NCI-H187 (cell line): Measurements from ENCODE around the gene KLHL10.
A peak's percentile ranks its signal among the peaks of the same experiment; 100 is the strongest.

ENCODE experiments used
- DNase-seq, 2 experiments: peaks; one replicate each; lab custom pipeline; 2025; lab: John Stamatoyannopoulos, UW

The KLHL10 gene

GRCh38 chr17:41837761-41838538 is at the start of gene KLHL10:
Gene KLHL10 (plus strand): TSS chr17:41837825. CDS start chr17:41837933, 108 bp downstream.
- no peak for DNase-seq

GRCh38 chr17:41792845-41793783 is 44.5 kb upstream of the KLHL10 start:
- no peak for DNase-seq

- no peak for DNase-seq
These were observed 43.7 kb upstream of the KLHL10 start for GRCh38 chr17:41793784-41794539.

- DNase-seq, result no peak
These were observed 43.1 kb upstream of the KLHL10 start for GRCh38 chr17:41794540-41794975.

- DNase-seq, result no peak
These were observed 41.3 kb upstream of the KLHL10 start for GRCh38 chr17:41796121-41796895.

GRCh38 chr17:41797377-41797776 is 40.2 kb upstream of the KLHL10 start:
- no peak for DNase-seq

- DNase-seq, result no peak
These were observed 38.3 kb upstream of the KLHL10 start for GRCh38 chr17:41799366-41799765.

GRCh38 chr17:41800601-41801373 is 36.8 kb upstream of the KLHL10 start:
- peak; percentile 43 to 50 for DNase-seq

GRCh38 chr17:41801374-41802271 is 36.0 kb upstream of the KLHL10 start:
- peak; percentile 40 to 55 for DNase-seq

- DNase-seq, result no peak
These were observed 34.3 kb upstream of the KLHL10 start for GRCh38 chr17:41803049-41804020.

GRCh38 chr17:41806685-41807445 is 30.8 kb upstream of the KLHL10 start:
- no peak for DNase-seq

- peak in 1 of 2 experiments; percentile 40 for DNase-seq
These were observed 26.7 kb upstream of the KLHL10 start for GRCh38 chr17:41810659-41811548.

GRCh38 chr17:41811549-41812380 is 25.9 kb upstream of the KLHL10 start, which contains the start of gene P3H4:
Gene P3H4 (minus strand): TSS chr17:41811949. CDS start chr17:41811915, 34 bp downstream.
- DNase-seq, result peak; percentile 52 to 56

- DNase-seq, result peak; percentile 38 to 52
These were observed 25.1 kb upstream of the KLHL10 start, which contains the start of gene FKBP10 for GRCh38 chr17:41812381-41813151. Gene FKBP10 (plus strand): TSS chr17:41813004. CDS start chr17:41813035, 31 bp downstream.
